Measurements from ENCODE around the gene PRCC. TPM values are rescaled to one million over a fixed set of nuclear protein-coding genes. Genes with fewer than 3 reads are reported as not detected.

The PRCC gene
- 52.0 and 67.4 TPM in 2 replicates for total RNA-seq (2014; rRNA removed; shearing (Covaris generic))
- 28.6 and 36.7 TPM in 2 replicates for polyA plus RNA-seq (2014; cell fraction: nucleus; rRNA removed)

- peak; percentile 100 for DNase-seq (ENCODE audit: extremely low read depth, low read depth)
Observed at GRCh38 chr1:156767101-156767878, at the start of gene PRCC. TSS of gene PRCC (plus strand) at chr1:156767535. CDS start at chr1:156767772, 237 bp downstream.

GRCh38 chr1:156721131-156721530 lies 46.2 kb upstream of the PRCC start:
- no peak for DNase-seq (ENCODE audit: extremely low read depth, low read depth)

GRCh38 chr1:156721535-156721934 lies 45.8 kb upstream of the PRCC start:
- no peak for DNase-seq (ENCODE audit: extremely low read depth, low read depth)

GRCh38 chr1:156725683-156726280 lies 41.6 kb upstream of the PRCC start:
- peak; percentile 93 for DNase-seq (ENCODE audit: extremely low read depth, low read depth)

- peak; percentile 84 for DNase-seq (ENCODE audit: extremely low read depth, low read depth)
Observed at GRCh38 chr1:156726549-156727226, 40.6 kb upstream of the PRCC start.

- DNase-seq (ENCODE audit: extremely low read depth, low read depth), result no peak
Observed at GRCh38 chr1:156727492-156727891, 39.8 kb upstream of the PRCC start.

- peak; percentile 76 for DNase-seq (ENCODE audit: extremely low read depth, low read depth)
Observed at GRCh38 chr1:156727926-156728598, 39.3 kb upstream of the PRCC start, which contains the start of gene METTL25B. TSS of gene METTL25B (plus strand) at chr1:156728469. CDS start at chr1:156729105, 636 bp downstream.

- peak; percentile 98 for DNase-seq (ENCODE audit: extremely low read depth, low read depth)
Observed at GRCh38 chr1:156728599-156729462, 38.5 kb upstream of the PRCC start, which contains the start of gene ISG20L2. TSS of gene ISG20L2 (minus strand) at chr1:156728766. CDS start at chr1:156727652, 1,114 bp downstream.

GRCh38 chr1:156733989-156734584 lies 33.2 kb upstream of the PRCC start:
- no peak for DNase-seq (ENCODE audit: extremely low read depth, low read depth)

- no peak for DNase-seq (ENCODE audit: extremely low read depth, low read depth)
Observed at GRCh38 chr1:156738407-156738806, 28.9 kb upstream of the PRCC start.

- DNase-seq (ENCODE audit: extremely low read depth, low read depth), result no peak
Observed at GRCh38 chr1:156738916-156739315, 28.4 kb upstream of the PRCC start.

GRCh38 chr1:156740237-156740740 lies 27.0 kb upstream of the PRCC start:
- no peak for DNase-seq (ENCODE audit: extremely low read depth, low read depth)

- DNase-seq (ENCODE audit: extremely low read depth, low read depth), result peak; percentile 100
Observed at GRCh38 chr1:156740741-156741480, 26.4 kb upstream of the PRCC start, which contains the start of gene MRPL24. TSS of gene MRPL24 (minus strand) at chr1:156741088. CDS start at chr1:156738704, 2,384 bp downstream.

GRCh38 chr1:156741481-156741983 lies 25.8 kb upstream of the PRCC start:
- DNase-seq (ENCODE audit: extremely low read depth, low read depth), result no peak

GRCh38 chr1:156742017-156742416 lies 25.3 kb upstream of the PRCC start:
- DNase-seq (ENCODE audit: extremely low read depth, low read depth), result no peak

- DNase-seq (ENCODE audit: extremely low read depth, low read depth), result no peak
Observed at GRCh38 chr1:156742801-156743200, 24.5 kb upstream of the PRCC start.

- no peak for DNase-seq (ENCODE audit: extremely low read depth, low read depth)
Observed at GRCh38 chr1:156743367-156744302, 23.7 kb upstream of the PRCC start.
